GM12891 (cell line): ENCODE results near the gene POTEI.
"Not testable (repeated sequence)": the region's sequence is repeated elsewhere in the genome, so short reads cannot be mapped to it uniquely, and the experiment has no call there.

Experiments used
- PAX5 ChIP-seq: IDR thresholded peaks from 2 replicates; pipeline ENCODE4 v1.6.1; 2011; ENCODE audit warnings: low read length, moderate library complexity, mild to moderate bottlenecking; ENCODE audit not compliant: insufficient read depth, severe bottlenecking
- POLR2A ChIP-seq: IDR thresholded peaks from 2 replicates; pipeline ENCODE4 v1.6.1; 2011; ENCODE audit warnings: low read depth, low read length, control low read depth
- POLR2AphosphoS5 ChIP-seq: IDR thresholded peaks from 2 replicates; pipeline ENCODE4 v1.6.1; 2011; ENCODE audit warnings: low read depth, low read length, control low read depth
- POU2F2 ChIP-seq: IDR thresholded peaks from 2 replicates; pipeline ENCODE4 v1.6.1; 2011; ENCODE audit warnings: low read depth, mild to moderate bottlenecking, control low read depth, low read length, moderate library complexity
- SPI1 ChIP-seq: IDR thresholded peaks from 2 replicates; pipeline ENCODE4 v1.6.1; 2011; ENCODE audit warnings: low read depth, low read length, control low read depth
- TAF1 ChIP-seq: IDR thresholded peaks from 2 replicates; pipeline ENCODE4 v1.6.1; 2011; ENCODE audit warnings: low read depth, low read length, control low read depth

GRCh38 chr2:130453955-130454711, 55.0 kb downstream of the POTEI start:
- not testable (repeated sequence) for TF ChIP-seq POLR2A, TAF1, POLR2AphosphoS5, POU2F2, SPI1, PAX5
